ENCODE data around the gene TST. TPM values are rescaled to one million over a fixed set of nuclear protein-coding genes. Genes with fewer than 3 reads are reported as not detected.

Gene TST
- total RNA-seq: 5.0 TPM

GRCh38 chr22:37019309-37020191, at the start of gene TST, which contains the start of gene MPST:
TSS of gene TST (minus strand) at chr22:37019447. CDS start at chr22:37018732, 715 bp downstream.
TSS of gene MPST (plus strand) at chr22:37019742. CDS start at chr22:37019837, 95 bp downstream.

GRCh38 chr22:37051391-37052385, 32.4 kb upstream of the TST start, which contains the start of gene KCTD17:
TSS of gene KCTD17 (plus strand) at chr22:37051742. CDS start at chr22:37051761, 19 bp downstream.

Small RNAs within 50 kb of the gene (small RNA-seq; reads per million reads assigned to genes)
- gene RF00019 (ENCODE audit: low replicate concordance): not detected

Other genes with a start within 250 kb of the TST start
- 26.3 TPM for gene IFT27, start 243.3 kb downstream of the TST start, total RNA-seq
- gene PVALB, start 202.4 kb downstream of the TST start, total RNA-seq: not detected
- not detected for gene NCF4, start 158.4 kb downstream of the TST start, total RNA-seq
- gene CSF2RB, start 105.8 kb downstream of the TST start, total RNA-seq: 0.31 TPM
- 24.1 TPM for gene MPST, start 295 bp upstream of the TST start, total RNA-seq
- gene KCTD17, start 32.3 kb upstream of the TST start, total RNA-seq: 28.8 TPM
- not detected for gene TMPRSS6, start 90.3 kb upstream of the TST start, total RNA-seq
- gene IL2RB, start 130.5 kb upstream of the TST start, total RNA-seq: not detected
- gene C1QTNF6, start 168.8 kb upstream of the TST start, total RNA-seq: 8.8 TPM
- 0.31 TPM for gene SSTR3, start 193.0 kb upstream of the TST start, total RNA-seq
- not detected for gene RAC2, start 224.8 kb upstream of the TST start, total RNA-seq

Data from parietal lobe (tissue), 2 donors.